Neural cell (in vitro differentiated cells): ENCODE data around the gene NTN4. TPM values are rescaled to one million over a fixed set of nuclear protein-coding genes. Genes with fewer than 3 reads are reported as not detected.
"Not testable (repeated sequence)": the region's sequence is repeated elsewhere in the genome, so short reads cannot be mapped to it uniquely, and the experiment has no call there.

ENCODE experiments used
- H2AFZ ChIP-seq: fragments of 200-600, 300-800 bp; sonication (generic), shearing (Covaris generic); 2 replicates; pipeline ENCODE4 v1.6.0; 2014; ENCODE audit warnings: low read depth, mild to moderate bottlenecking, antibody characterized with exemption, low read length, moderate library complexity
- H3F3A ChIP-seq: fragments of 200-600 bp; shearing (Covaris generic); 2 replicates; pipeline ENCODE4 v1.6.1; 2016; ENCODE audit warnings: mild to moderate bottlenecking, moderate library complexity, mixed read lengths, antibody characterized with exemption, low read length; ENCODE audit not compliant: insufficient read depth, poor library complexity, severe bottlenecking
- H3K27ac ChIP-seq: fragments of 200-600, 300-800 bp; sonication (generic), shearing (Covaris generic); 2 replicates; pipeline ENCODE4 v1.5.1; 2014; ENCODE audit warnings: mild to moderate bottlenecking, low read length, moderate library complexity
- H3K27me3 ChIP-seq: fragments of 300-800, 200-600 bp; sonication (generic), shearing (Covaris generic); 2 replicates; pipeline ENCODE4 v1.6.0; 2014; ENCODE audit warnings: mild to moderate bottlenecking, low read depth, low read length, moderate library complexity; ENCODE audit not compliant: insufficient read depth
- H3K36me3 ChIP-seq: fragments of 300-800, 200-600 bp; sonication (generic), shearing (Covaris generic); 2 replicates; pipeline ENCODE4 v1.5.1; 2014; ENCODE audit warnings: mild to moderate bottlenecking, antibody characterized with exemption, low read length, moderate library complexity; ENCODE audit not compliant: insufficient read depth
- H3K4me2 ChIP-seq: fragments of 300-800, 200-600 bp; sonication (generic), shearing (Covaris generic); 2 replicates; pipeline ENCODE4 v1.6.0; 2014; ENCODE audit warnings: mild to moderate bottlenecking, low read length
- H3K4me3 ChIP-seq: fragments of 300-800, 200-600 bp; sonication (generic), shearing (Covaris generic); 2 replicates; pipeline ENCODE4 v1.5.1; 2014; ENCODE audit warnings: mild to moderate bottlenecking, low read length, moderate library complexity
- H3K79me2 ChIP-seq: fragments of 200-600 bp; shearing (Covaris generic); replicated peaks from 2 replicates; pipeline ENCODE4 v1.6.0; 2014; ENCODE audit warnings: mild to moderate bottlenecking, low read length, moderate library complexity; ENCODE audit not compliant: insufficient read depth
- H3K9ac ChIP-seq: fragments of 300-800, 200-600 bp; sonication (generic), shearing (Covaris generic); 2 replicates; pipeline ENCODE4 v1.6.1; 2016; ENCODE audit warnings: mild to moderate bottlenecking, low read length, mixed read lengths
- H3K9me2 ChIP-seq: fragments of 200-600 bp; shearing (Covaris generic); 2 replicates; pipeline ENCODE4 v1.6.1; 2016; ENCODE audit warnings: mild to moderate bottlenecking, low read length, mixed read lengths; ENCODE audit not compliant: insufficient read depth
- H3K9me3 ChIP-seq: fragments of 200-600, 300-800 bp; sonication (generic), shearing (Covaris generic); 2 replicates; pipeline ENCODE4 v1.6.1; 2016; ENCODE audit warnings: mild to moderate bottlenecking, mixed run types, low read length, moderate library complexity, mixed read lengths
- H4K20me1 ChIP-seq: fragments of 200-600 bp; shearing (Covaris generic); 2 replicates; pipeline ENCODE4 v1.6.1; 2016; ENCODE audit warnings: mild to moderate bottlenecking, mixed run types; ENCODE audit not compliant: insufficient read depth
- CTCF ChIP-seq: fragments of 450-650 bp; IDR thresholded peaks from 2 replicates; pipeline ENCODE4 v1.5.1; 2014; ENCODE audit warnings: antibody characterized with exemption, mild to moderate bottlenecking, moderate library complexity; ENCODE audit not compliant: poor library complexity, severe bottlenecking
- EZH2 ChIP-seq: fragments of 200-600, 300-800 bp; shearing (Covaris generic), sonication (generic); IDR thresholded peaks from 2 replicates; pipeline ENCODE4 v1.6.1; 2014; ENCODE audit warnings: antibody characterized with exemption, low read length, borderline replicate concordance, mild to moderate bottlenecking; ENCODE audit not compliant: insufficient read depth, poor library complexity, severe bottlenecking
- MXI1 ChIP-seq: fragments of 450-650 bp; conservative IDR thresholded peaks from 2 replicates; pipeline ENCODE4 v1.6.1; 2014; ENCODE audit warnings: antibody characterized with exemption, mild to moderate bottlenecking; ENCODE audit not compliant: poor library complexity, severe bottlenecking
- POLR2AphosphoS5 ChIP-seq: IDR thresholded peaks from 2 replicates; pipeline ENCODE4 v1.6.1; 2012
- RAD21 ChIP-seq: fragments of 450-650 bp; conservative IDR thresholded peaks from 2 replicates; pipeline ENCODE4 v1.6.1; 2014; ENCODE audit warnings: antibody characterized with exemption, mild to moderate bottlenecking, moderate library complexity
- REST ChIP-seq: IDR thresholded peaks from 2 replicates; pipeline ENCODE4 v1.6.1; 2012; ENCODE audit warnings: borderline replicate concordance
- TAF1 ChIP-seq: IDR thresholded peaks from 2 replicates; pipeline ENCODE4 v1.6.1; 2012; ENCODE audit warnings: low read depth
- polyA plus RNA-seq: library from polyadenylated mRNA; depleted of rRNA; stranded (reverse); fragments of >200 nt; gene quantifications from 2 replicates; pipeline ENCODE4 v1.2.3, GENCODE V29; 2014

The NTN4 gene
- polyA plus RNA-seq, 1 donor from 2014 or later, result 12.4 TPM

GRCh38 chr12:95661360-95661759, 129.2 kb downstream of the NTN4 start:
- H3K4me3 ChIP-seq, result no peak overlapping the region
- H3K9ac ChIP-seq, result no peak overlapping the region
- H3K9me2 ChIP-seq, result no peaks in the 10 kb centered on the region
- H3K4me2 ChIP-seq, result no peak overlapping the region
- TF ChIP-seq TAF1 (no peak), POLR2AphosphoS5 (no peak), EZH2 (no peak), REST (no peak), RAD21 (no peak)
- H3K36me3 ChIP-seq, result no peaks in the 10 kb centered on the region
- no peaks in the 10 kb centered on the region for H3K79me2 ChIP-seq
- no peaks in the 10 kb centered on the region for H3F3A ChIP-seq
- no peaks in the 10 kb centered on the region for H3K9me3 ChIP-seq
- H2AFZ ChIP-seq, result no peak overlapping the region
- H3K27ac ChIP-seq, result no peak overlapping the region
- H3K27me3 ChIP-seq, result no peaks in the 10 kb centered on the region
- H4K20me1 ChIP-seq, result no peaks in the 10 kb centered on the region

- Histone ChIP-seq H2AFZ (no peak overlapping the region), H3K79me2 (no peaks in the 10 kb centered on the region), H3K27ac (no peak overlapping the region), H3K36me3 (no peaks in the 10 kb centered on the region), H4K20me1 (no peaks in the 10 kb centered on the region), H3K4me2 (no peak overlapping the region), H3K4me3 (no peak overlapping the region), H3K9me3 (no peaks in the 10 kb centered on the region), H3F3A (no peaks in the 10 kb centered on the region), H3K9ac (no peak overlapping the region), H3K9me2 (no peaks in the 10 kb centered on the region), H3K27me3 (no peaks in the 10 kb centered on the region)
- TF ChIP-seq REST (no peak), MXI1 (no peak), CTCF (no peak)
Measured at GRCh38 chr12:95658386-95658785, 132.2 kb downstream of the NTN4 start.

GRCh38 chr12:95654665-95655064, 135.9 kb downstream of the NTN4 start:
- not testable (repeated sequence) for H4K20me1 ChIP-seq, H3K4me2 ChIP-seq, H3K79me2 ChIP-seq, H3K27ac ChIP-seq, H3K9me3 ChIP-seq, H3K9ac ChIP-seq, H3K36me3 ChIP-seq, H3K9me2 ChIP-seq, H3F3A ChIP-seq, H3K27me3 ChIP-seq, H2AFZ ChIP-seq, H3K4me3 ChIP-seq
